GM18868 (cell line): ENCODE measurements around the gene EMP1.

Source experiments
- ATAC-seq: cut with Tn5 transposase; IDR thresholded peaks from one replicate; pipeline ENCODE4 v1.9.1; 2021; ENCODE audit warnings: mild to moderate bottlenecking, moderate library complexity; ENCODE audit not compliant: unreplicated experiment

The EMP1 gene

DNA sequence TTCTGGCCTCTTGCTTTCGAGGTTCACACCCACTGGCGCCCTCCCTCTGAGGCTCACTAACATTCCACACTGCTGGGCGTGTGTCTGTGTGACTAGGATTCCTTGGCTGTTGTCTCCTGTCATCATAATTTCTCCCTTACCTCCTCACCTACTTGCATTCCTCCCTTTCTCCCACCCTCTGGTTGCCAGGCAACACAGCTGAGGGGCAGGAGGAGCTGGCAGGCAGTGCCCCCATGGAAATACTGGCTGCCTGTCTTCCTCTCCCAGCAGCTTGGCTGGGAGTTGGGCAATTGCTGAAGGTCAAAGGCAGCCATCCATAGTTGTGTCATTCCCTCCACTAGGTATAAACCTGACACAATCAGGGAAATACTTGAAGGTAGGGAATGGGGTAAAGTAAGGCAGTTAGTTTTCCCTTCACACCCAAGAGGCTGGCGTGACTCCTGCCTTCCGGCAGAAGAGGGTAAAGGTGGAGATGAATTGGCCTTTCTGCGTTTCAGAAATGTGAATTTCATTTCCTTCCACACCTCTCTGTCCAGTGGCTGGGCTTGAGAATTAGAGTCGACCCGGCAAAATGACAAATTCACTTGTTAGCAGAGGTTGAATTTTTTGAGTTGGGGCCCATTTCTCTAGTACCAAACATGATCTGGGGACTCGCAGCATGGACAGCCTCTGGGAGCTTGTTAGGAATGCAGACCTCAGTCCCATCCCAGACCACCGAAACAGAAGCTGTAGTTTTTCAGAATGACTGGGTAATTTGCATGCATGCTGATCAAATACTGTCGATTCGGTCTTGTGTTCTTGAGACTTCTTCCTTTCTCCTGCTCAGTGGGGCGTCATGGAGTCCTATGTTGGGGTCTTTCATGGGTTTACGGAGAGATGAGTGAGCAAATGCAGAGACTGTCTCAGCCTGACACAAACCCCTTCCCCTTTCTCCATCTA, 24.3 kb upstream of the EMP1 start:
- ATAC-seq = no peak

DNA sequence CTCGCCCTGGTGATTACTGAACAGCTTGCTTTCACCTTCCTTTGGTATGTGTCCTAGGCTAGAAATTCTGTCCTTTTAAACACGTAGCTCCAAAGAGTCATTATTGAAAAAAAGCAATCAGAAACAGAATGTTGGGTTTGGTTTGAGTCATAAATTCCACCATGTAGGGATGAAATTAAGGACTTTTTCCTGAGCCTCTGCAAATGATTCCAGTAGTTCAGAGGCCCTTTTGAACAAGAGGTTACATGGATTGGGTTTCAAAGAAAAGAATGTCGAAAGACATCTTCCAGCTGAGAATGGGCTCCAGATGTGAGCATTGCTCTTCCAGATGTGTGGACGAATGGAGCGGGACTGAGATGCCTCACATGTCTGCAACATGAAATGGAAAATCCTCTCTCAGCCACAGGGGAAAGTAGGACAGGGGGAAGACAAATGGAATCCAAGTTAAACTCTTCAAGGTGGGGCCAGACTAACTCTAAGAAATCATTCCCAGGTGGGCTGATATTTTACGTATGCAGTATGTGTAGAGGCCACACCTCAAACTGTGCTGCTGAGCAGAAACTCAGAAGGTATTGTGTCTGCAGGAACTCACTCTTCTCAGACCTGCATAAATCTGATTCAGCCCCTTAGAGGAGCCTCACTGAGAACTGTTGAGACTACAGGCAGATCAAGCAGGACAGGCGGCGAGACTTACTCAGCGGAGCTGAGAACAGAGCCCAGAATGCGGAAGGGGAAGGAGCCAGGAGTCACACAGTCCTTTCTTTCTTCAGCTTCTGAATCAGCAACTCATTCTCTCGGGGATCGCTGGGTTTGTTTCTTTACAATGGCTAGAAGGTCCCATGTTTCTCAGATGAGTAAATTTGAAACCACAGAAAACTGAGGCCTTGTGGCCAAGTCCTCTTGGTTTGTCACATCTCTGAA, 23.3 kb upstream of the EMP1 start:
- ATAC-seq = peak; percentile 99

DNA sequence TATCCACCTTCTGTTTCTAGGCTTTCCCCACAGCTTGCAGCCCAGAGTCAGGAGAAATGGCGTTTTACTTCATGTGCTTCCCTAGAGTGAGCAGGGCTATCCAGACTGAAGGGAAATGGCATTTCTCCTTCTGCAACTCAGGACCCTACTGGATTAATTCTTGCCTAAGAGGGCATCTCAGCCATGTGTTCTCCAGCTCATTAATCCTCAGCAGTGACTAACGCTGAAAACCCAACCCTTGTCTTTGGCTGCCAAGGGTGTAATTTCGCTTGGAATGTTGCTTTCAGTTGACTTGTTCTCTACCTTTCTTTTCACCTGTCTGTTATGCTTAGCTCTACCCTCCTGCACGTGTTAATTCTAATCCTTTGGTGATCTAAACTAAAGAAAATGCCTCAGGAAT, 21.0 kb upstream of the EMP1 start:
- ATAC-seq = no peak

DNA sequence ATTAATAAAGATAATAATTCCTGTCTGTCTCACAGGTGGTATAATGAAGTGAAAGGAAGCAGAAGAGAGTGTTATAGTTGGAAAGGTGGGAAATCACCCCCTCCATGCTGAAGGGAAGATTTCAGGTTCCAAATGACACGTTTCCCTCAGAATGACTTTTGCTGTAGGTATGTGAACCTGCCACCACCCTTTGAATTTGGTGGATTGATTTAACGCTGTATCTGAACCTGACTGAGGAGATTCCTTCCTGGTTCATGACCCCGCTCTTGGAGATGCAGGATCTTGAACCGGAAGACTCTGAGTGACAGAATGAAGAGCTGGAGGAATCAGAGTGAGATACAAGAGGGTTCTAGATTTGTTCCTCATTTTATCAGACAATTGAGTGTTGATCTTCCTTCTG, 20.3 kb upstream of the EMP1 start:
- ATAC-seq = no peak

DNA sequence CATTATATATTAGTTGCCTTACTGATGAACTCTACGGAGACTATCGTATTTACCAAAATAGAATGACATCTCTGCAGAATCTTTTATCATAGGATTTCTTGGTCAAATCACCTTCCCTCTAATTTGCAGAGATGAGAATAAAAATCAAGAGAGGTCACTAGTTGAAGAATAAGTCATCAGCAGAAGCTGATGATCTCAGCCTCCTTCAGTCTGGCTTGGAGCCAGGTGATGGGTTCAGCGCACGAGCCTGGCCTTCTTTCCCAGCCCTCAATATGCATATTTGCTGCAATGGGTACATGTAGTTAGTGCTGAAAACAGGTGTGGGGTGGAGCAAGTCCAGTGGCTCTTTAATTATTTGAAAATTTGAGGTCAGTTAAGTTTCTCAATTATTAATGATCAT, 19.2 kb upstream of the EMP1 start:
- ATAC-seq = no peak

DNA sequence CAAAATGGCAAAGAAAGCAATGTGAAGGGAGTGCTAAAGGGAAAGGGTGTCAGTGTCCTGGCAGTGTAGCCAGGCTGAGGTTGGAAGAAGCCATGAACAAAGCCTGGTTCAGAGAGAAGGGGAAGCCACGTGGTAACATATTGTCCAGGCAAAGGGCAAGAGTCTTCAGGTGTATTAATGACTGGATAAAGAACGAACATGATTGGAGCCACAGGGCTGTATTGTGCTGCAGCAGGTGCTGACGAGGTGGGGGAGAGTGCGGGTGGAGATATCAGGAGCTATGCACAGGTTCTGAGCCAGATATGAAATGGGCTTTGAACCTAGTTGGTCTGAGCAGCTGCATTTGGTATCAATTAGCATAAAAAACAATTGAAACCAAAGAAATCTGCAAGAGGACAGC, 18.6 kb upstream of the EMP1 start:
- ATAC-seq = no peak

DNA sequence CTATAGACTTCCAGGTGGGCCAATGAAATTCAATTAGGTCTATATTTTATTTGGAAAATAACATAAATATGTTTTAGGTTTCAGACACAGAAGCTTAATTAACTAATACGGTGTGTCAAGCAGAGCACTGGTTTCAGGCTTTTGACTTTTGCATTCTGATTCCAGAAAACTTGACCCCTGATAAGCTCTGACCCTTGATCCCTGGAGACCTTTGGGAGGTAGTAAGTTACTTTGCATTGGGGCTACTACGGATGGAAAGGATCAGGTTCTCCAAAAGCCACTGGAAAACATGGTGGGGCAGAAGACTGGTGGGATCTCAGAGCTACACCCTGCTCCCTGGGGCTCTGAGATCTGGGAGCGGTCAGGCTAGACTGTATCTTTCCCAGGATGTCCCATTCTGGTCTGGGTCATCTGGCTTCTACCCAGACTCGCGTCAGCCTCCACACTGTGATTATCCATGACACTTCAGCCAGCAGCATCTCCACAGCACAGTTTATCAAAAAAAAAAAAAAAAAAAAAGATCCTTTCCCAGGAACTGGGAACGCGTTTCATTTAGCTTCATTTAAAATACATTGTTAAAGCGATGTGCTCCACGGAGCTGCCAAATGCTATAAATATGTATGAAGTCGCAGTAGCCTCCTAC, 17.8 kb upstream of the EMP1 start:
- no peak for ATAC-seq

DNA sequence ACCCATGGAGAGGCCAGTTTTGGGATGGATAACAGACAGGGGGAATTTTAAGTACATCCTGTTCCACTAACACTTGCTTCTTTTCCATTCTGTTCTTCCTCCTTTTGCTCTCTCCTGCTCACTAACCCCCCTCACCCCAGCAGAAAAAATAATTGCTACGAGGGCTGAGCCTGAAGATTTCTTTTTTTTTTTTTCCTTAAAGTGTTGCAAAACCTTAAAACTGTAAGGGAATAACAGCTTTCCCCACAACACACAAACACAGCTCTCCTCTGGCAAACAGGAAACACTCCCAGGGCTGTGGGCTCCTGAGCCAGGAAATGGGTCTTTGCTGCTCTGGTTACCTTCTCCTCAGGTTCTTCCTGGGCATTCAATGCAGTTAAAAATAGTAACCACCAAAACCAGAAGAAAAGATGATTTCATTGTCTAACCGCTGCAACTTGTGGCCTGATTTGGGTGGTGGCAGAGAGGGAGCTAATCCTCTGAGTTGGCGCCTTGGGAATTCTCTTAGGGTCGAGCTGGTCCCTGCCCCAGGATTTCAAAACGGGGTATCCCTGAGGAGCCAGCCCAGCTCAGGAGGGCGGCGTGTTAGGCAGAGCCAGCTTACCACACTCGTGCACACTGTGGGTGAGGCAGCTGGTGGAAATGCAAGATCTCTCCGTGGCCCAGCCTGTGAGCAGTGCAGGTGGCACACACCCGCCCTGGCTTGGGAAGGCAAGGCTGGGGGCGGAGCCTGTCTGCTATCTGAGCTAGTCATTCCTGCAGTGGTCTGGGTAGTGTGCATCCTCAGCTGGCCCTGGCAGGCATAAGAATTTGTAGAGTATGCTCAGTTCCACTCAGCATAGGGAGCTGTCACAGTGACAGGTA, 17.1 kb upstream of the EMP1 start:
- ATAC-seq = peak; percentile 96

DNA sequence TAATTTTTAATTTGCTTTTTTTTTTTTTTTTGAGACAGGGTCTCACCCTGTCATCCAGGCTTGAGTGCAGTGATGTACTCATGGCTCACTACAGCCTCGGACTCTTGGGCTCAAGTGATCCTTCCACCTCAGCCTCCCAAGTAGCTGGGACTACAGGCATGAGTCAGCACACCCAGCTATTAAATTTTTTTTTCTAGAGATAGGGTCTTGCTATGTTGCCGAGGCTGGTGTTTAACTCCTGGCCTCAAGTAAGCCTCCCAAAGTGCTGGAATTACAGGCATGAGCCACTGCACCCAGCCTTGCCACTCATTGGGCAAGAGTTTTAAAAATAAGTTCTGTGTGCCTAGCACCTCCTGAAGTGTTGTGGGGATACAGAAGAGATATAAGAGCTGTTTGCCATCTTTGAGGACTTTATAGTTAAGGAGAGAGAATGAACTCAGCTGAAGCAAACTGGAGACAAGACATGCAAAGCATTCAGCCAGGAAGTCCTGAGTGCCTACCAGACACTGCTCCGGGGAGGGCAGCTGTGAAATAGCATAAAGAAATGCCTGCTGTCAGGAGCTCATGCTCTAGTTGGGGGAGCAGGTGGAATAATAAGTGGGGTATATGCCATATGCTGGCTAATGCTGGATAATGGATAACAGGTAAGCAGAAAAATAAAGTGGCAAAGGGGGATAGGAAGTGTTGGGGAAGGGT, 15.0 kb upstream of the EMP1 start:
- ATAC-seq = no peak

DNA sequence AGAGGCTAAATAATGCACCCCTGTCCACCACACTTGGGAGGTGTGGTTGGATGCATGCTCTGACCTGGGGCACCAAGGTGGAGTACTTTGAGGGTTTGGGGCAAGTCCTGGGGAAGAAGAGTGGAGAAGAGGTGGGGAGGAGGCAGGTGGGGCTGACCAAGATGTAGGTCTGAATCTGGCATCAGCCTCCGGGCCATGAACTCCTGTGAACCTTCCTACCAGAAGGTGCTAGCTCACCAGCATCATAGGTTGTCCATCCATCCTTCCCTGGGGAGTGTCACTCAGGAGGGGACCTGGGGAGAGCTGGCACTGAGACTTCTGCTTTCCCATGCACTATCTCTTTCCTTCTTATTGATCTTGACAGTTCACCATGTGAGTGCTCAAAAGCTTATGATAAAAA, 13.6 kb upstream of the EMP1 start:
- ATAC-seq = no peak

DNA sequence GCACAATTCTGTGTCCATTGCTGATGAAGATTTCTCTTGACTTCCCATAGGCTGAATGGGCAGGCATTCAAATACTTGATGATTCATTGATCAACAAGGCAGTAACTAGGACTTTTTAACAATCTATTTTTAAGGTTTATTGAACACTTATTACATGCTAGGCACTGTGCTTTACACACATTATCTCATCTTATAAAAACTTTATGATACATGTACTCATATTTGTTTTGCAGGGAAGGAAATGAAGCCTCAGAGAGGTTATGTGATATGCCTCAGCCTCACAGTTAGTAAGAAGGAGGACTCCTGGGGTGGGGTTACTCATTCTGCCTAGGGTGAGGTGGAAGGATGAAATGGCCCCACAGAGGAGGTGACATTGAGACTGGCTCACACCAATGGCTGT, 12.9 kb upstream of the EMP1 start:
- ATAC-seq = no peak

DNA sequence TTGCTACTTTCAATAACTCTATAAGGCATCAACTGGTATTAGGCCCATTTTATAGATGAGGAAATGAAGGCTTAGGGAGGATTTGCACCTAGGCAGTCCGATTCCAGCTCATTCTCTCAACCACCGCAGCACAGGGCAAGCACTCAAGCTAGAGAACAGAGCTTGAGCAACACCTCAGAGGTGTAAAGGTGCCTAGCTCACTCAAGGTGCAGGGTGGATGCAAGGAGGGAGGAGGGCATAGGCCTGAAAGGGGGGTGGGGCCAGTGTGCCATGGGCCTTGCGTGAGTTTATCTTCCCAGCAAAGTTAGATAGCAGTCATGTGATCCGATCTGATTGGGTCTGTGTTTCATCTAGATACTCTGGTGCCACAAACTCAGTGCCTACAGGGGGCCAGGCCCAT, 10.2 kb upstream of the EMP1 start:
- ATAC-seq = no peak

DNA sequence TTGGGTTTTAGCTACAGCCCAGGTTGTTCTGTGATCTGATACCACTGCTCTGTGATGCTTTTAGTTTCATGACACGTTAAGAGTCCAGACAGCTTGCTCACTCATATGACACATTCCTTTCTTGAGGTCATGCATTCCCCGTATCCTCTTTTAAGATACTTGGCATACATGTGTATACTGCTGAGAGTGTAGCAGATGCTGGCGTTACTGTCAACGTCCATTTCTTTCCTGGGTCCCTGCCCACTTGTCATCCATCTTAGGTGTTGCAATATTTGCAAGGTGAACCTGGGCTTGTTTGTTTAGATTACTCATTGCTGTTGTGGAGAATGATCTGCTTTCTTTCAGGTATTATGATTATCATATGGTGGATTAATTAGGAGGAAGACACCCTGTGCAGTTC, 9.1 kb upstream of the EMP1 start:
- no peak for ATAC-seq

DNA sequence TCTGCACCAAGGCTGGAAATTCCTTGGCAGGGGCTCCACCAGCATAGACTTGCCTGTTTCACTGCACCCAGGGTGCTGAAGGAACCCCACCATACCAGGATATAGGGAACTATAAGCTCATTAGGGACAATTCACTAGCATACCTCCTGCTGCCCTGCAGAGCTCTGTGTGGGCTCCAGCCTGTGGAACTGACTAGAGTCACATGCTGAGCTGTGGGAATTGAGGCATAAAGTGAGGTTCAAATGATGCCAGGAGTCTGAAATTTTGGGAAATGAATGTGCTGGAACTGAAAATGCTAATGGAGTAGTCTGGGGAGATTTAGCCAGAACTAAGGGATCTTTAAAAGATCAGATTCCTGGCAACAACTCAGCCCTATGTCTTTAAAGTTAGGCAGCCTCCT, 7.3 kb upstream of the EMP1 start:
- ATAC-seq = no peak

DNA sequence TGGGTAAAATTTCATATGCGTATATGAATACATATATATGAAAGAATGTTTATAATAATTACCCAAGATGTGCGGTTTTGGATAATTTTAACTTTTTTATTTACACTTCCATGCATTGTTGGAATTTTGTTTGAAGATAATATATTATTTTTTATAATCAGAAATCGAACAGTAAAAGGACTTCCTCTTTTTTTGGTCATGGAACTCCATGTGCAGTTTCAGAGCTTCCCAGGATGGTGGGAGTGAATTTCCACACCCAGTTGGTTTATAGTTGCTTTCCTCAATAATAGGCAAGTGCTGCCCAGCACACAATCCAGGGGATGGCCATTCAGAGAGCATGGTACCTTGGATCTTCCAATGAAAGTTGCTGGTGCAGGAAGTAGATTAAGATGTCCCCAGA, 6.3 kb upstream of the EMP1 start:
- ATAC-seq = no peak

DNA sequence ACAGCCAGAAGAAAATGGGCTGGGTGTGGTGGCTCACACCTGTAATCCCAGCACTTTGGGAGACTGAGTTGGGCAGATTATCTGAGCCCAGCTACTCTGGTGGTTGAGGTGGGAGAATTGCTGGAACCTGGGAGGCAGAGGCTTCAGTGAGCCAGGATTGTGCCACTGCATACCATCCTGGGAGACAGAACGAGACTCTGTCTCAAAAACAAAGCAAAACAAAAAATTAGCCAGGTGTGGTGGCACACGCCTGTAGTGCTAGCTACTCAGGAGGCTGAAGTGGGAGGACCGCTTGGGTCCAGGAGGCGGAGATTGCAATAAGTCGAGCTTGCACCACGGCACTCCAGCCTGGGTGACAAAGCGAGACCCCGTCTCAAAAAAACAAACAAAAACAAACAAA, 3.8 kb upstream of the EMP1 start:
- no peak for ATAC-seq

DNA sequence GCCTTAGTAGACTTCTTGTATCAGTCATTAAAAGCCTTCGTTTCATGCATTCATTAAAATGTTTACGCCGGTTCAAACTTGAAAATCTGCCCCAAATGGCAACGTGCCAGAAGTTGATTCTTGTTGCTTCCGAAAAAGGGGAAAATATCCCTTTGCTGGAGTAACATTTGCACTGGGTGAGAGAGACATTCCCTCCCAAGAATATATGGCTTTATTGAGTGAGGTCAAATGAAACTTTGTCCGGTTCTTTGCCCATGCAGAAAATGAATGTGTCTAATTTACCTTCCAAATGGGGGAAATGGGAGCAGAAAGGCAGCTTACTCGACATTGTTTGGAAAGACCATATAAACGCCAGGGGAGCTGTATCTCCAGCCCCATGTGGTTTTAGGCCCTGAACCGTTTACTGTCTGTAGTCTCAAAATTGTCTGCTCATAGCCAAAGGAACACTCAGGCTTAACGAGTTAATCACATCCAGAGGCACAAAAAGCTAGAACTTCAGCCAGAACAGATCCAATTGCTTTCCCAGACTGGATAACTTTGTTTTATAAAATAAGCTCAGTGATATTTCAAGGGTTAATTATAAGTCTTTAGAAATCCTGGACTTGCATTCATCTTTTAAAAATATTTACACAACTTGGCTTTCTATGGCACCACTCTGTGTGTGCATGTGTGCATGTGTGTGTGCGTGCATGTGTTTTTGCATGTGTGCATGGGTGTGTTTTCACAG, 2.9 kb upstream of the EMP1 start:
- ATAC-seq = no peak

DNA sequence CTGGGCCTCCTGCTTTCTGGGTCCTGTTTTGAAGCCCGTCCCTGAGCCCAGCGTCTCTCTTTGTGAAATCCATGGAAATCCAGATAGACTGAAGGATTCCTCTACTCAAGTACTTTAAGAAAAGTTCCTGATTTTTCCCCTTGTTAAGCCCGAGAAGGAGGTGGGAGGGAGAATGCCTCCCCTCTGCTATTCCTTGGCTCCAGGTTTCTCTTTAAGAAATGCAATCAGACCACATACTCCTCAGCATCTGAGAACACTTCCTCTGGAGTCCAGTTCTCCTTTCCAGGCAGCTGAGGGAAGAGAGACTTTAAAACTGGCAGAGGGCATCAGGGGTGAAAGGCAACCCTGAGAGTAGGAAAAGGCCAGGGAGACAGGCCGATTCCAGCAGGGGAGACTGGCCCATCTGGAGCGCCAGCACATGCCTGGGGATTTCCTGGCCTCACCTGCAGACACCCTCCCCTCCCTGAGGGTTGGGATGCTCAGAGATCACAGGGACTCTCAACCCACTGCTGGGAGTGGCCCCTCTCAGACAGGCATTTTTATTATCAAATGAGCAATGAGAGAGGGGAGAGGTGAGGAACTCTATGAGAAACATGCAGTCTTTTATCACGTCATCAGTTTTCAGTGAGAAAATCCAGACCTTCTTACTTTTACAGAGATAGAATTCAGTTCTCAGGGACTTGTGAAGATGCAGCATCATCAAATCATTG, 2.0 kb upstream of the EMP1 start:
- ATAC-seq = no peak

DNA sequence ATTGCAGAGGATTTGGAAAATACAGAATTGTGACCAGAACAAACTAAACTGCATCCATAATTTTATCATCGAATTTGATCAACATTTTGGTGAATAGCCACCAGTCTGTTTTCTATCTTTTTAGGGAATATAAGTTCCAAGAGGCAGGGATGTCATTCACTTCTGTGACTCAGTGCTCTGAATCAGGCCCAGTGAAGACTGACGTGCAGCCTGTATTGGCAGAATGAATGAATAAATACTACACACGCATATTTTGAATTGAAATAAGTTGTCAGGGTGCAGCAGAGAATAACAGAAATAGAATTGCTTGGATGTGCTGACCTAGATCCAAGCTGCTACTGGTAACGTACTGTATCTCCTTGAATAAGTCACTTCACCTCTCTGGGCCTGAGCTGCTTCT, 1.3 kb upstream of the EMP1 start:
- ATAC-seq = no peak
